Measurements from ENCODE around the gene CCR8. TPM values are rescaled to one million over a fixed set of nuclear protein-coding genes. Genes with fewer than 3 reads are reported as not detected.

The CCR8 gene
- total and polyA plus RNA-seq, 7 donors: not detected

- ATAC-seq (peak; percentile 57 to 66 (median 60)), DNase-seq (peak; percentile 68 to 76)
- WGBS, 3 donors: 12 to 17% (median 15%) methylated on average over 5 of the region's 5 CpGs
- no peaks in the 10 kb centered on the region for H3K36me3 ChIP-seq (ENCODE audit: insufficient read depth in 1 of 2, low read depth in 1 of 2)
- no peak overlapping the region for H3K4me3 ChIP-seq
- H3K9me3 ChIP-seq: no peaks in the 10 kb centered on the region
- intact Hi-C loops (cut with DNase I): loop anchor here (1.0 to 5.0 kb wide), 2 partner anchors 185 to 191 kb away; partner anchors contain the start of genes GORASP1 (in 1 of the 2) and TTC21A (in 1 of the 2)
- no peak overlapping the region for H3K27ac ChIP-seq
- H3K4me1 ChIP-seq: peaks cover 12% of the 10 kb centered on the region
- no peaks in the 10 kb centered on the region for H3K27me3 ChIP-seq (ENCODE audit: insufficient read depth in 3 of 3, low read length in 2 of 3)
- TF ChIP-seq CTCF (IDR thresholded peaks at IDR 0.05): peak; percentile 91
These were observed 37.6 kb upstream of the CCR8 start for GRCh38 chr3:39291903-39292329.

GRCh38 chr3:39292961-39293360 lies 36.5 kb upstream of the CCR8 start:
- no peaks in the 10 kb centered on the region for H3K27me3 ChIP-seq (ENCODE audit: insufficient read depth in 3 of 3, low read length in 2 of 3)
- ATAC-seq (no peak), DNase-seq (no peak)
- no peaks in the 10 kb centered on the region for H3K36me3 ChIP-seq (ENCODE audit: insufficient read depth in 1 of 2, low read depth in 1 of 2)
- no peak overlapping the region for H3K4me3 ChIP-seq
- intact Hi-C loops (cut with DNase I): loop anchor here (1.0 to 5.0 kb wide), 2 partner anchors 186 to 192 kb away; partner anchors contain the start of genes GORASP1 (in 1 of the 2) and TTC21A (in 1 of the 2)
- H3K9me3 ChIP-seq: no peaks in the 10 kb centered on the region
- TF ChIP-seq CTCF (IDR thresholded peaks at IDR 0.05): no peak
- 36 to 57% (median 51%) methylated on average over 4 of the region's 4 CpGs for WGBS, 3 donors
- H3K4me1 ChIP-seq: peaks cover 3% of the 10 kb centered on the region
- H3K27ac ChIP-seq: no peak overlapping the region

GRCh38 chr3:39294446-39295183 lies 34.9 kb upstream of the CCR8 start:
- intact Hi-C loops (cut with DNase I): loop anchor here in 1 of 2 donors (5.0 kb wide), 1 partner anchor 187 kb away; the partner anchor contains the start of genes GORASP1 and TTC21A
- no peak for DNase-seq
- Histone ChIP-seq H3K4me1 (no peaks in the 10 kb centered on the region), H3K27ac (no peak overlapping the region), H3K9me3 (peaks cover 10% of the 10 kb centered on the region), H3K27me3 (ENCODE audit: insufficient read depth in 3 of 3, low read length in 2 of 3) (no peaks in the 10 kb centered on the region), H3K36me3 (ENCODE audit: insufficient read depth in 1 of 2, low read depth in 1 of 2) (no peaks in the 10 kb centered on the region), H3K4me3 (no peak overlapping the region)
- TF ChIP-seq CTCF (IDR thresholded peaks at IDR 0.05): no peak
- WGBS, 3 donors: 64 to 73% (median 72%) methylated on average over 10 of the region's 10 CpGs
- no peak for ATAC-seq

- DNase-seq (no peak), ATAC-seq (no peak)
- Histone ChIP-seq H3K27me3 (ENCODE audit: insufficient read depth in 3 of 3, low read length in 2 of 3) (no peaks in the 10 kb centered on the region), H3K9me3 (peaks cover 10% of the 10 kb centered on the region), H3K4me3 (no peak overlapping the region), H3K4me1 (no peaks in the 10 kb centered on the region), H3K27ac (no peak overlapping the region), H3K36me3 (ENCODE audit: insufficient read depth in 1 of 2, low read depth in 1 of 2) (no peaks in the 10 kb centered on the region)
- WGBS, 3 donors: 85 to 89% (median 87%) methylated on average over 5 of the region's 5 CpGs
- intact Hi-C loops (cut with DNase I): no loop called here
- TF ChIP-seq CTCF (IDR thresholded peaks at IDR 0.05): no peak
These were observed 34.2 kb upstream of the CCR8 start for GRCh38 chr3:39295184-39295775.
